Measurements from ENCODE around the gene KIAA0408.
A peak's percentile ranks its signal among the peaks of the same experiment; 100 is the strongest.
"Not testable (repeated sequence)": the region's sequence is repeated elsewhere in the genome, so short reads cannot be mapped to it uniquely, and the experiment has no call there.

Gene KIAA0408

DNA sequence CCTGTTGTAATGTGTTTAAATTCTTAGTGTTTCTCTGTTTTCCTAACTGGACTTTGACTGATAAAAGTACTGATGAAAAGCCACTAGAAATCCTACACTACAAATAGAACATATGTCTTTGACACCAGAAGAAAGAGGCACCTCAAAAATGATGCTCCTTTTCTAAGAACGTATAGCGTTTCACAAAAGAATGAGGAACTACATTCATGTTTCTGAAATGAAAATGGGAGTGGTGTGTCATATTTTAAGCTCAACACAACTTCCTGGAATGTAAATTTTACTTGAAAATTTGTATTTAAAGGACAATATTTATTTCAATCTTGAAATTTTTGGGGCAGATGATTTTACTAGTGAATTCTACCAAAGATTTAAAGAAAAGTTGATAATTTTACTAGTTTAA lies 35.3 kb downstream of the KIAA0408 start:
- no peak for DNase-seq (ENCODE audit: low read depth in 2 of 2)
- TF ChIP-seq, protein P1, sequence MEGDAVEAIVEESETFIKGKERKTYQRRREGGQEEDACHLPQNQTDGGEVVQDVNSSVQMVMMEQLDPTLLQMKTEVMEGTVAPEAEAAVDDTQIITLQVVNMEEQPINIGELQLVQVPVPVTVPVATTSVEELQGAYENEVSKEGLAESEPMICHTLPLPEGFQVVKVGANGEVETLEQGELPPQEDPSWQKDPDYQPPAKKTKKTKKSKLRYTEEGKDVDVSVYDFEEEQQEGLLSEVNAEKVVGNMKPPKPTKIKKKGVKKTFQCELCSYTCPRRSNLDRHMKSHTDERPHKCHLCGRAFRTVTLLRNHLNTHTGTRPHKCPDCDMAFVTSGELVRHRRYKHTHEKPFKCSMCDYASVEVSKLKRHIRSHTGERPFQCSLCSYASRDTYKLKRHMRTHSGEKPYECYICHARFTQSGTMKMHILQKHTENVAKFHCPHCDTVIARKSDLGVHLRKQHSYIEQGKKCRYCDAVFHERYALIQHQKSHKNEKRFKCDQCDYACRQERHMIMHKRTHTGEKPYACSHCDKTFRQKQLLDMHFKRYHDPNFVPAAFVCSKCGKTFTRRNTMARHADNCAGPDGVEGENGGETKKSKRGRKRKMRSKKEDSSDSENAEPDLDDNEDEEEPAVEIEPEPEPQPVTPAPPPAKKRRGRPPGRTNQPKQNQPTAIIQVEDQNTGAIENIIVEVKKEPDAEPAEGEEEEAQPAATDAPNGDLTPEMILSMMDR (IDR thresholded peaks at IDR 0.05; ENCODE audit: low read depth, low read length): no peak
- no peak overlapping the region for H3K4me3 ChIP-seq (replicated peaks in 1 of 2; ENCODE audit: low read depth in 2 of 2, low read length in 2 of 2)

DNA sequence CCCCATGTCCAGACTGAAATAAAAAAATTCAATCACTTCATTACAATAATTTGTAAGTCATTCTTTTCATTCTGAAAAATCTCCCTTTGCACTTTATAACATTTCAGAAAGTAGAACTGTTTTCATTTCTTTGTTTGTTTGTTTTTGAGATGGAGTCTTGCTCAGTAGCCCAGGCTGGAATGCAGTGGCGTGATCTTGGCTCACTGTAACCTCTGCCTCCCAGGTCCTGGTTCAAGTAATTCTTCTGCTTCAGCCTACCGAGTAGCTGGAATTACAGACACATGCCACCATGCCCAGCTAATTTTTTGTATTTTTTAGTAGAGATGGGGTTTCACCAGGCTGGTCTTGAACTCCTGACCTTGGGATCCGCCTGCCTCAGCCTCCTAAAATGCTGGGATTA lies 38.0 kb downstream of the KIAA0408 start:
- not testable (repeated sequence) for H3K4me3 ChIP-seq (replicated peaks in 1 of 2; ENCODE audit: low read depth in 2 of 2, low read length in 2 of 2)
- peak in 1 of 2 donors; percentile 40 for DNase-seq (ENCODE audit: low read depth in 2 of 2)

DNA sequence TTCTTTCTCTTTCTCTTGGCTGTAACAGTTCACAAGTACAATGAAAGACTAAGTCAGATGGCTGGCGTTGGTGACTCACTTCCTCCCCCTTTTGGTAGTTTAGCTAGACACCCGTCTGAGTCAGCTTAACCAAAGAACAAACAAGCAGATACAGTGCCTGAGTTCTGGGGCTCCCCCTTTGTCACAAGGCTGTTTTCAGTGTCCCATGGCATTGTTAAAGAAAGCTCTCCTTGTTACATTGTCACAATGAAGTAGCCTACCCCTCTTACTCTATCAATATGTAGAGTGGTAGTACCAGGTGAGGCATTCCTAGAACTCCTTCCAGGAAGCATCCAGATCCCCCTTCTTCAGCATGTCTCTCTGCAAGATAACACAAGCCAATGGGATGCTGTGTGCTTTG lies 38.6 kb downstream of the KIAA0408 start:
- H3K4me3 ChIP-seq (replicated peaks in 1 of 2; ENCODE audit: low read depth in 2 of 2, low read length in 2 of 2): no peak overlapping the region
- peak; percentile 94 to 98 for DNase-seq (ENCODE audit: low read depth in 2 of 2)
- TF ChIP-seq, protein P1 (IDR thresholded peaks at IDR 0.05; ENCODE audit: low read depth, low read length): no peak

DNA sequence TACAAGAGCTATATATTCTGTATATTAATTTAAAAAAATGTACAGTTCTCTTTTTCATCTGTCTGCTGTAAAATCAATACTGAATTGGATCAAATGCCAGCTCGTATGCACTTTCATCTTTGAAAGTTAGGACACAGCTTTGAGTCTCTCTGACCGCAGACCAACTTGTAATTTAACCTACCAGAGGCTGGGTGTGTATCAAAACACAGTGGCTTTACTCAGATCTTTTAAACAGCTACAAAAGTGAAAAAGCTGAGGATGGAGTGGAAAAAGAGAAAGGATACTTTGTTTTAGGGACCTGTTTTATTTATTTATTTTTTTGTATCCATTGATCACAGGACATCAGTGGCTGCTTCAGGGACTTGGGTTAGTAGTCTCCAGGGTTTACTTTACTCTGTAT lies 44.1 kb downstream of the KIAA0408 start:
- DNase-seq (ENCODE audit: low read depth in 2 of 2): no peak
- TF ChIP-seq, protein P1 (IDR thresholded peaks at IDR 0.05; ENCODE audit: low read depth, low read length): no peak
- H3K4me3 ChIP-seq (replicated peaks in 1 of 2; ENCODE audit: low read depth in 2 of 2, low read length in 2 of 2): no peak overlapping the region

DNA sequence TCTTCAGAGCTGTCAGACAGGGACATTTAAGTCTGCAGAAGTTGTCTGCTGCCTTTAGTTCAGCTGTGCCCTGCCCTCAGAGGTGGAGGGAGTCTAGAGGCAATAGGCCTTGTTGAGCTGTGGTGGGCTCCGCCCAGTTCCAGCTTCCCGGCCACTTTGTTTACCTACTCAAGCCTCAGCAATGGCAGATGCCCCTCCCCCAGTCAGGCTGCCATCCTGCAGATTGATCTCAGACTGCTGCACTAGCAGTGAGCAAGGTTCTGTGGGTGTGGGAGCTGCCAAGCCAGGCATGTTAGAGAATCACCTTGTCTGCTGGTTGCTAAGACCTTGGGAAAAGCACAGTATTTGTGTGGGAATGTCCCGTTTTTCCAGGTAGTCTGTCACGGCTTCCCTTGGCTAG lies 46.1 kb downstream of the KIAA0408 start:
- not testable (repeated sequence) for H3K4me3 ChIP-seq (replicated peaks in 1 of 2; ENCODE audit: low read depth in 2 of 2, low read length in 2 of 2); DNase-seq (ENCODE audit: low read depth in 2 of 2)

DNA sequence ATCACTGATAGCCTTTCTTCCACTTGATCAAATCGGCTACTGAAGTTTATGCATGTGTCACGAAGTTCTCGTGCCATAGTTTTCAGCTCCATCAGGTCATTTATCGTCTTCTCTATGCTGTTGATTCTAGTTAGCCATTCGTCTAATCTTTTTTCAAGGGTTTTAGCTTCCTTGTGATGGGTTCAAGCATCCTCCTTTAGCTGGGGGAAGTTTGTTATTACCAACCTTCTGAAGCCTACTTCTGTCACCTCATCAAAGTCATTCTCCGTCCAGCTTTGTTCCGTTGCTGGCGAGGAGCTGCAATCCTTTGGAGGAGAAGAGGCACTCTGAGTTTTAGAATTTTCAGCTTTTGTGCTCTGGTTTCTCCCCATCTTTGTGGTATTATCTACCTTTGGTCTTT lies 47.2 kb downstream of the KIAA0408 start:
- not testable (repeated sequence) for DNase-seq (ENCODE audit: low read depth in 2 of 2); H3K4me3 ChIP-seq (replicated peaks in 1 of 2; ENCODE audit: low read depth in 2 of 2, low read length in 2 of 2)
